CD4-positive, alpha-beta T cell treated with Interleukin-12 subunit alpha and Interleukin-12 subunit beta, for 1 hour (primary cell): Measurements from ENCODE around the gene CCDC183.

ENCODE experiments used
- DNase-seq: peaks from one replicate; pipeline ENCODE4 v3.0.0-alpha.2; 2020

CCDC183 gene

GRCh38 chr9:136850866-136851775 is 55.0 kb downstream of the CCDC183 start:
- no peak for DNase-seq

- DNase-seq: no peak
These were observed 56.0 kb downstream of the CCDC183 start, which contains the start of gene MAMDC4 for GRCh38 chr9:136851941-136852663. MAMDC4 (plus strand) TSS chr9:136852346; CDS start chr9:136852417, 71 bp downstream.

- no peak for DNase-seq
These were observed 56.8 kb downstream of the CCDC183 start for GRCh38 chr9:136852664-136853595.

DNA sequence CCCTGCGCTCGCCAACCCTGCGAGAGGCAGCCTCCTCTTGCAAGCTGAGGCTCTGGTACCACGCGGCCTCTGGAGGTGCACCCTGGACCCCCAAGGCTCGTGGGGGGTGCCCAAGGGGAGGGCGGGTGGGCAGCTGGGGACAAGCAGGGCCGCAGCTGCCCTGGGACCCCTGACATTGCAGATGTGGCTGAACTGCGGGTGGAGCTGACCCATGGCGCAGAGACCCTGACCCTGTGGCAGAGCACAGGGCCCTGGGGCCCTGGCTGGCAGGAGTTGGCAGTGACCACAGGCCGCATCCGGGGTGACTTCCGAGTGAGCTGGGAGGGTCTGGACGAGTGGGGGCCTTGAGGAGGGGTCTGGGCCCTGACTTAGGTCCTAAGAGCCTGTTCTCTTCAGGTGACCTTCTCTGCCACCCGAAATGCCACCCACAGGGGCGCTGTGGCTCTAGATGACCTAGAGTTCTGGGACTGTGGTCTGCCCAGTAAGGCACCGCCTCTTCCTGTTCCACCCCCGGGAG is 57.5 kb downstream of the CCDC183 start:
- DNase-seq: no peak

- no peak for DNase-seq
These were observed 58.1 kb downstream of the CCDC183 start for GRCh38 chr9:136854113-136854841.

- no peak for DNase-seq
These were observed 58.8 kb downstream of the CCDC183 start for GRCh38 chr9:136854842-136855460.

- DNase-seq: no peak
These were observed 59.4 kb downstream of the CCDC183 start for GRCh38 chr9:136855461-136856078.

- no peak for DNase-seq
These were observed 59.9 kb downstream of the CCDC183 start for GRCh38 chr9:136856079-136856476.

- no peak for DNase-seq
These were observed 60.5 kb downstream of the CCDC183 start for GRCh38 chr9:136856541-136857141.

GRCh38 chr9:136857166-136857565 is 61.0 kb downstream of the CCDC183 start:
- DNase-seq: no peak
